B cell (primary cell): ENCODE results near the gene LARGE1. TPM values are rescaled to one million over a fixed set of nuclear protein-coding genes. Genes with fewer than 3 reads are reported as not detected.

Experiments used
- ATAC-seq: fragments of 200-7000 bp; cut with Tn5 transposase; one replicate; pipeline ENCODE4 v1.10.0; 2021; ENCODE audit warnings: low read depth, mild to moderate bottlenecking, moderate number of reproducible peaks, moderate library complexity
- CTCF ChIA-PET: fragments of 350-600 bp; sonication (Branson Sonifier 250); formaldehyde crosslinking; loops from one replicate; lab custom pipeline; 2021; ENCODE audit warnings: antibody characterized with exemption, inconsistent platforms; lab: Charles Lee
- POLR2A ChIA-PET: fragments of 350-600 bp; sonication (Branson Sonifier 250); formaldehyde crosslinking; loops from one replicate; lab custom pipeline; 2021; ENCODE audit warnings: antibody characterized with exemption; lab: Charles Lee
- DNase-seq: peaks from one replicate; pipeline ENCODE4 v3.0.0; 2013
- H2AFZ ChIP-seq: 2 replicates; pipeline ENCODE4 v1.6.1; 2012; ENCODE audit warnings: mild to moderate bottlenecking, low read depth, low read length; ENCODE audit not compliant: insufficient read depth, poor library complexity, severe bottlenecking
- H3K27ac ChIP-seq, 2 donors: 1 replicate in 1 of 2; 2 replicates in 1 of 2; pipeline ENCODE4 v1.5.1; 2012 to 2013; ENCODE audit warnings: low read length in 2 of 2, mild to moderate bottlenecking in 2 of 2, moderate library complexity in 1 of 2
- H3K27me3 ChIP-seq, 4 experiments: fragments of 200-600 bp in 1 of 4; sonication (generic) in 1 of 4; replicated peaks in 1 of 4; 1 replicate in 2 of 4; 2 replicates in 2 of 4; pipeline versions ENCODE4 v1.6.1 to v1.7.0; 2013 to 2016; ENCODE audit warnings: low read length in 3 of 4, mild to moderate bottlenecking in 2 of 4, mixed read lengths in 1 of 4, moderate library complexity in 1 of 4; ENCODE audit not compliant: insufficient read depth in 4 of 4, control insufficient read depth in 3 of 4; ENCODE audit errors: control extremely low read depth in 1 of 4
- H3K36me3 ChIP-seq, 2 experiments: replicated peaks in 1 of 2; 1 replicate in 1 of 2; 2 replicates in 1 of 2; pipeline versions ENCODE4 v1.6.1 to v1.7.1; 2013; ENCODE audit warnings: low read length in 1 of 2; ENCODE audit not compliant: insufficient read depth in 2 of 2, control insufficient read depth in 1 of 2; ENCODE audit errors: control extremely low read depth in 1 of 2, extremely low read depth in 1 of 2
- H3K4me1 ChIP-seq, 2 donors: fragments of 200-600 bp in 1 of 2; sonication (generic) in 1 of 2; 1 replicate in 1 of 2; 2 replicates in 1 of 2; pipeline versions ENCODE4 v1.5.1 to v1.6.1; 2013 to 2017; ENCODE audit warnings: low read length in 2 of 2; ENCODE audit not compliant: control insufficient read depth in 2 of 2, insufficient read depth in 2 of 2
- H3K4me2 ChIP-seq: replicated peaks from 2 replicates; pipeline ENCODE3; 2012; ENCODE audit warnings: mild to moderate bottlenecking, low read depth, low read length; ENCODE audit not compliant: poor library complexity, severe bottlenecking
- H3K4me3 ChIP-seq, 5 experiments: fragments of 200-600 bp in 1 of 5; sonication (generic) in 1 of 5; 1 replicate in 3 of 5; 2 replicates in 2 of 5; pipeline versions ENCODE4 v1.5.1 to v1.7.0; 2011 to 2016; ENCODE audit warnings: low read length in 4 of 5, mild to moderate bottlenecking in 4 of 5, low read depth in 2 of 5, control low read depth in 1 of 5, moderate library complexity in 1 of 5; ENCODE audit not compliant: insufficient read depth in 1 of 5; ENCODE audit errors: control extremely low read depth in 1 of 5, extremely low read depth in 1 of 5
- H3K79me2 ChIP-seq: fragments of 200-600 bp; sonication (generic); one replicate; pipeline ENCODE4 v1.6.0; 2016; ENCODE audit warnings: low read length; ENCODE audit not compliant: control insufficient read depth, insufficient read depth
- H3K9ac ChIP-seq: fragments of 200-600 bp; sonication (generic); 2 replicates; pipeline ENCODE4 v1.6.1; 2017; ENCODE audit warnings: mild to moderate bottlenecking, low read length, moderate library complexity
- H3K9me3 ChIP-seq, 3 donors: one replicate each; pipeline versions ENCODE4 v1.6.1 to v1.7.1; 2013; ENCODE audit warnings: low read length in 2 of 3; ENCODE audit not compliant: control insufficient read depth in 2 of 3, insufficient read depth in 1 of 3; ENCODE audit errors: control extremely low read depth in 1 of 3
- H4K20me1 ChIP-seq: 2 replicates; pipeline ENCODE4 v1.6.0; 2012; ENCODE audit warnings: mild to moderate bottlenecking, low read length; ENCODE audit not compliant: insufficient read depth, control insufficient read depth, poor library complexity, severe bottlenecking
- H3K27ac Mint-ChIP-seq: one replicate; pipeline ENCODE4 v1.8.0; 2021; ENCODE audit warnings: mixed read lengths
- H3K27me3 Mint-ChIP-seq: one replicate; pipeline ENCODE4 v1.8.0; 2021; ENCODE audit warnings: mixed read lengths
- H3K4me1 Mint-ChIP-seq: one replicate; pipeline ENCODE4 v1.8.0; 2021; ENCODE audit warnings: mixed read lengths
- H3K4me3 Mint-ChIP-seq: one replicate; pipeline ENCODE4 v1.8.0; 2021; ENCODE audit warnings: mixed read lengths
- H3K9me3 Mint-ChIP-seq: one replicate; pipeline ENCODE4 v1.8.0; 2022; ENCODE audit warnings: mixed read lengths; ENCODE audit not compliant: insufficient read depth
- EZH2 ChIP-seq: IDR thresholded peaks from 2 replicates; pipeline ENCODE4 v1.6.1; 2012; ENCODE audit warnings: borderline replicate concordance, low read depth, mild to moderate bottlenecking, moderate library complexity, low read length; ENCODE audit not compliant: insufficient read depth, poor library complexity, severe bottlenecking
- WGBS: methylation state at CpG from one replicate; pipeline ENCODE4 v1.1.5; 2013; ENCODE audit warnings: missing lambda C conversion rate; ENCODE audit not compliant: insufficient coverage; 5-methylcytosine and 5-hydroxymethylcytosine counted together
- intact Hi-C: fragments of 100-400 bp; cut with micrococcal nuclease; formaldehyde crosslinking; loops from one replicate; pipeline ENCODE4 v1.10.0; 2022
- polyA plus RNA-seq: library from polyadenylated mRNA; depleted of rRNA; stranded (reverse); fragments of >200 nt; gene quantifications from 2 replicates; pipeline ENCODE4 v1.2.3, GENCODE V29; 2012
- total RNA-seq, 2 donors: library from RNA; stranded (reverse); fragments of 120-200 nt in 1 of 2; gene quantifications; 1 replicate in 1 of 2; 2 replicates in 1 of 2; pipeline versions ENCODE4 v1.2.3 to v1.2.4, GENCODE V29; 2013 to 2022
- TF ChIP-seq, protein P1 (sequence below): fragments of 200-600 bp; IDR thresholded peaks from one replicate; pipeline ENCODE4 v1.8.0; 2022; ENCODE audit warnings: antibody characterized with exemption, mild to moderate bottlenecking

Gene LARGE1
- total and polyA plus RNA-seq, 2 donors (not counting 1 experiment from before 2014, with no cell fraction given) = 20.7 to 82.0 TPM

DNA sequence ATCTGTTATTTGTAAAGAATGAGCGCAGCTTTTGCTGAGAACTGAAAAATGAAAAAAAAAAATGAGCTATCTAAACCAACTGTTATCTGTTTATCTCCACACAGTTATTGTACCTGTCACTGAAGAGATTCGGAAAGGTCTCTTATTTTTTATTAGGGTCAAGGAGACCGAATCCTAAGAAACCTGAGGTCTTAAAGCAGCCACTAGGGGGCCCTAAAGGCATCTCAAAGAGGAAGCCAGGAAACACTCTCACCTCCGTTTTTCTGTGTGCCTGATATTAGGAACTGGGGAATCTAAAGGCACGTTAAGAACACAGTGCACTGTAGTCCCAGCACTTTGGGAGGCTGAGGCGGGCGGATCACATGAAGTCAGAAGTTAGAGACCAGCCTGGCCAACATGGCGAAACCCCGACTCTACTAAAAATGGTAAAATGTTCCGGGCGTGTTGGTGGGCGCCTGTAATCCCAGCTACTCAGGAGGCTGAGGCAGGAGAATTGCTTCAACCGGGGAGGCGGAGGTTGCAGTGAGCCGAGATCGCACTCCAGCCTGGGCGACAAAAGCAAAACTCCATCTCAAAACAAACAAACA, 3.5 kb upstream of the LARGE1 start:
- DNase-seq (peak; percentile 81), ATAC-seq (no peak)
- TF ChIP-seq EZH2 = no peak
- TF ChIP-seq, protein P1, sequence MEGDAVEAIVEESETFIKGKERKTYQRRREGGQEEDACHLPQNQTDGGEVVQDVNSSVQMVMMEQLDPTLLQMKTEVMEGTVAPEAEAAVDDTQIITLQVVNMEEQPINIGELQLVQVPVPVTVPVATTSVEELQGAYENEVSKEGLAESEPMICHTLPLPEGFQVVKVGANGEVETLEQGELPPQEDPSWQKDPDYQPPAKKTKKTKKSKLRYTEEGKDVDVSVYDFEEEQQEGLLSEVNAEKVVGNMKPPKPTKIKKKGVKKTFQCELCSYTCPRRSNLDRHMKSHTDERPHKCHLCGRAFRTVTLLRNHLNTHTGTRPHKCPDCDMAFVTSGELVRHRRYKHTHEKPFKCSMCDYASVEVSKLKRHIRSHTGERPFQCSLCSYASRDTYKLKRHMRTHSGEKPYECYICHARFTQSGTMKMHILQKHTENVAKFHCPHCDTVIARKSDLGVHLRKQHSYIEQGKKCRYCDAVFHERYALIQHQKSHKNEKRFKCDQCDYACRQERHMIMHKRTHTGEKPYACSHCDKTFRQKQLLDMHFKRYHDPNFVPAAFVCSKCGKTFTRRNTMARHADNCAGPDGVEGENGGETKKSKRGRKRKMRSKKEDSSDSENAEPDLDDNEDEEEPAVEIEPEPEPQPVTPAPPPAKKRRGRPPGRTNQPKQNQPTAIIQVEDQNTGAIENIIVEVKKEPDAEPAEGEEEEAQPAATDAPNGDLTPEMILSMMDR = peak; percentile 84
- intact Hi-C loops = loop anchor here (1.0 to 2.0 kb wide), 3 partner anchors 71 to 621 kb away; no protein-coding TSS in a partner anchor
- no peak overlapping the region for H3K27ac Mint-ChIP-seq
- Histone ChIP-seq H3K4me3 (no peak overlapping the region), H3K9ac (no peak overlapping the region), H3K4me2 (peak overlapping the region; percentile 100), H2AFZ (no peak overlapping the region), H3K9me3 (peaks cover 0 to 9% (median 5%) of the 10 kb centered on the region in 3 donors), H3K36me3 (no peaks in the 10 kb centered on the region), H3K27ac (no peak overlapping the region), H3K79me2 (peaks cover 20% of the 10 kb centered on the region), H4K20me1 (peaks cover 14% of the 10 kb centered on the region), H3K4me1 (peaks cover 21 to 32% of the 10 kb centered on the region in 2 donors), H3K27me3 (peaks cover 0 to 22% (median 3%) of the 10 kb centered on the region in 4 experiments)
- 57% methylated on average over 8 of the region's 17 CpGs for WGBS
- peaks cover 27% of the 10 kb centered on the region for H3K4me1 Mint-ChIP-seq
- ChIA-PET CTCF (interaction anchor here (0.6 to 5.4 kb wide), 22 partner anchors 8 to 721 kb away, joined by 3 to 68 read pairs (median 4); no protein-coding TSS in a partner anchor), POLR2A (interaction anchor here (0.7 kb wide), 1 partner anchor 47 kb away, joined by 3 read pairs; no protein-coding TSS in a partner anchor)
- H3K9me3 Mint-ChIP-seq = no peaks in the 10 kb centered on the region
- peaks cover 6% of the 10 kb centered on the region for H3K27me3 Mint-ChIP-seq
- peak overlapping the region; percentile 89 for H3K4me3 Mint-ChIP-seq

DNA sequence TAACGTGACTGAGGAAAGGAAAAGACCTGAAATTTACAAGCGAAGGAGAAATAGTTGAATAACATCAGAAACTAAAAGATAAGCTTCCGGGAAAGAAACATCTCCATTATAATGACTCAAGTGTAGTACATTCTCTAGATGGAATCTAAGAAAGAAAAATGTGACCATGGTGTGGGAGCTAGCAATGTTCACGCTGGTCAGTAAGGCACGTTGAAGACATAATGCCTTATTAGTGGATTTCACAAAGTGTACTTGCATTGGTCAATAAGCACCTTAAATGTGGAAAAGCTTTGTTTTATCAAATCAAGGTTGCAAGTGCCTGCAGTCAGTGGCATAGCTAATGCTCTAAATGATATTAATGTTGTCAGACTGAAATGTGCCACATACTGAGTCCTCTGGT, 2.8 kb upstream of the LARGE1 start:
- Histone ChIP-seq H3K27ac (no peak overlapping the region), H3K4me1 (peaks cover 28 to 39% of the 10 kb centered on the region in 2 donors), H3K4me3 (peak overlapping the region; percentile 25 to 89 (median 70)), H3K4me2 (peak overlapping the region; percentile 100), H2AFZ (peak overlapping the region; percentile 69), H3K9ac (peak overlapping the region; percentile 82), H3K36me3 (no peaks in the 10 kb centered on the region), H3K79me2 (peaks cover 28% of the 10 kb centered on the region), H3K27me3 (peaks cover 0 to 22% (median 3%) of the 10 kb centered on the region in 4 experiments), H3K9me3 (peaks cover 0 to 9% (median 5%) of the 10 kb centered on the region in 3 donors), H4K20me1 (peaks cover 21% of the 10 kb centered on the region)
- no peak overlapping the region for H3K27ac Mint-ChIP-seq
- H3K4me1 Mint-ChIP-seq = peaks cover 34% of the 10 kb centered on the region
- intact Hi-C loops = loop anchor here (1.0 to 2.0 kb wide), 3 partner anchors 70 to 621 kb away; no protein-coding TSS in a partner anchor
- CTCF ChIA-PET = interaction anchor here (0.6 to 5.4 kb wide), 25 partner anchors 8 to 667 kb away, joined by 3 to 68 read pairs (median 4); no protein-coding TSS in a partner anchor
- DNase-seq (peak; percentile 27), ATAC-seq (no peak)
- H3K4me3 Mint-ChIP-seq = peak overlapping the region; percentile 89
- no peaks in the 10 kb centered on the region for H3K9me3 Mint-ChIP-seq
- H3K27me3 Mint-ChIP-seq = peaks cover 6% of the 10 kb centered on the region
- POLR2A ChIA-PET = no interaction called here
- WGBS = 10% methylated on average over 2 of the region's 5 CpGs
- TF ChIP-seq, protein P1 = no peak
